HFFc6 (cell line): ENCODE results near the gene TAF11L6. TPM values are rescaled to one million over a fixed set of nuclear protein-coding genes. Genes with fewer than 3 reads are reported as not detected.
"Not testable (repeated sequence)": the region's sequence is repeated elsewhere in the genome, so short reads cannot be mapped to it uniquely, and the experiment has no call there.

ENCODE experiments used
- DNase-seq: peaks from one replicate; pipeline ENCODE4 v3.0.0-alpha.2; 2018
- H3K27ac Mint-ChIP-seq: 2 replicates; pipeline ENCODE4 v1.8.0; 2020; ENCODE audit warnings: mild to moderate bottlenecking, mixed read lengths
- H3K27me3 Mint-ChIP-seq: 2 replicates; pipeline ENCODE4 v1.8.0; 2021; ENCODE audit warnings: mild to moderate bottlenecking, moderate library complexity, mixed read lengths; ENCODE audit not compliant: insufficient read depth
- H3K36me3 Mint-ChIP-seq: 2 replicates; pipeline ENCODE4 v1.8.0; 2021; ENCODE audit warnings: low read depth, mixed read lengths
- H3K4me1 Mint-ChIP-seq: 2 replicates; pipeline ENCODE4 v1.8.0; 2020; ENCODE audit warnings: low read depth, mixed read lengths
- H3K4me3 Mint-ChIP-seq: 2 replicates; pipeline ENCODE4 v1.8.0; 2020; ENCODE audit warnings: mild to moderate bottlenecking, moderate library complexity, mixed read lengths
- H3K9me3 Mint-ChIP-seq: 2 replicates; pipeline ENCODE4 v1.8.0; 2020; ENCODE audit warnings: mild to moderate bottlenecking, mixed read lengths
- long read RNA-seq: library from polyadenylated mRNA; unstranded; transcript quantifications from one replicate; pipeline ENCODE4 v2.0.0, GENCODE V29; 2019
- total RNA-seq, 6 experiments: library from RNA; stranded (reverse); fragmentation: NEBNext Ultra II Directional; extraction: Animal tissue kit (Norgen Biotek cat#: 25700); gene quantifications; 2 replicates in 1 of 6; 3 replicates in 5 of 6; pipeline ENCODE4 v1.2.3, GENCODE V29; 2021
- TF ChIP-seq, protein P1 (sequence below): fragments of 200-600 bp; sonication (generic); IDR thresholded peaks from 2 replicates; pipeline ENCODE4 v1.5.0; 2021; ENCODE audit warnings: antibody characterized with exemption, mild to moderate bottlenecking

The TAF11L6 gene
- total RNA-seq, result not detected
- long read RNA-seq, result 0 reads

DNA sequence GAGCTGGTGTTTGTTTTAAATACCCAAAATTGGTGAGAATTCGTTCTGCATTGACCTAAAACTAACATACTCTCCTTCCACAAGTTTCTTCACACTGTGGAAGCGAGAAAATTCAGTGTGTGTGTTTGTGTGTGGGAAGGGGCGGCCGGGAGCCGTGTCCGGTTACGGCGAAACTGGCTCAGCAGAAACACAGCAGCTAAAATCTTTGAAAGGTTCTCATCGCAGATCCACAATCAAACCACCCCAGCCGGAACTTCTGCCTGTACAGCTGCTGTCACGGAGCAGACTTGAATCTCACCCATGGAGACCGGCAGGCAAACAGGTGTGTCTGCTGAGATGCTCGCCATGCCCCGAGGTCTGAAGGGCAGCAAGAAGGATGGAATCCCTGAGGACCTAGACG, at the start of gene TAF11L6:
Gene TAF11L6 (plus strand): TSS at position 301 of the 400 bp plus-strand sequence.
- not testable (repeated sequence) for H3K27ac Mint-ChIP-seq

DNA sequence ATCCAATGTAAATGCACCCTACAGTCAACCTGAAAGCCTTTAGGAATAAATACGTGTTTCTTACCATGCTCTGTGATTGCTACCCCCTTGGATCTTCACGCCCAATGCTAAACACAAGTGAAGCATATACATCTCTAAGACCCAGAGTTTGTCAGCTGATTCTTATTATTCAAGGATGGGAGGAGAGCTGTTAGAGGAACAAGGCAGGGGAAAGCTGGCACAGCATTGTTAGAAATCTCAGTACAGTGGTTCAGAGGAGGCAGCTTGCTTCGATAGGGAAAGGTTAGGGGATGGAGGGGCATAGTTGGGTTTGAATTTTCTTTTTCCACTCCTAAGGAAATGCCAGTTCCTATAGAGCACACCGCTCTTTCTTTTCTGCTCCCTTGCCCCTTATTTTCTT, 47.1 kb upstream of the TAF11L6 start:
- Mint-ChIP-seq H3K27ac (no peak overlapping the region), H3K9me3 (no peaks in the 10 kb centered on the region), H3K36me3 (no peaks in the 10 kb centered on the region), H3K4me1 (no peaks in the 10 kb centered on the region), H3K4me3 (no peak overlapping the region), H3K27me3 (0 out of 2 replicates have a peak, but pooled peaks cover 4% of the 10 kb centered on the region)
- no peak for DNase-seq
- TF ChIP-seq, protein P1, sequence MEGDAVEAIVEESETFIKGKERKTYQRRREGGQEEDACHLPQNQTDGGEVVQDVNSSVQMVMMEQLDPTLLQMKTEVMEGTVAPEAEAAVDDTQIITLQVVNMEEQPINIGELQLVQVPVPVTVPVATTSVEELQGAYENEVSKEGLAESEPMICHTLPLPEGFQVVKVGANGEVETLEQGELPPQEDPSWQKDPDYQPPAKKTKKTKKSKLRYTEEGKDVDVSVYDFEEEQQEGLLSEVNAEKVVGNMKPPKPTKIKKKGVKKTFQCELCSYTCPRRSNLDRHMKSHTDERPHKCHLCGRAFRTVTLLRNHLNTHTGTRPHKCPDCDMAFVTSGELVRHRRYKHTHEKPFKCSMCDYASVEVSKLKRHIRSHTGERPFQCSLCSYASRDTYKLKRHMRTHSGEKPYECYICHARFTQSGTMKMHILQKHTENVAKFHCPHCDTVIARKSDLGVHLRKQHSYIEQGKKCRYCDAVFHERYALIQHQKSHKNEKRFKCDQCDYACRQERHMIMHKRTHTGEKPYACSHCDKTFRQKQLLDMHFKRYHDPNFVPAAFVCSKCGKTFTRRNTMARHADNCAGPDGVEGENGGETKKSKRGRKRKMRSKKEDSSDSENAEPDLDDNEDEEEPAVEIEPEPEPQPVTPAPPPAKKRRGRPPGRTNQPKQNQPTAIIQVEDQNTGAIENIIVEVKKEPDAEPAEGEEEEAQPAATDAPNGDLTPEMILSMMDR, result no peak

More for the DNA sequence above, at the start of gene TAF11L6:
- H3K4me3 Mint-ChIP-seq, H3K4me1 Mint-ChIP-seq, H3K9me3 Mint-ChIP-seq, H3K27me3 Mint-ChIP-seq, DNase-seq, H3K36me3 Mint-ChIP-seq: not testable (repeated sequence)

DNA sequence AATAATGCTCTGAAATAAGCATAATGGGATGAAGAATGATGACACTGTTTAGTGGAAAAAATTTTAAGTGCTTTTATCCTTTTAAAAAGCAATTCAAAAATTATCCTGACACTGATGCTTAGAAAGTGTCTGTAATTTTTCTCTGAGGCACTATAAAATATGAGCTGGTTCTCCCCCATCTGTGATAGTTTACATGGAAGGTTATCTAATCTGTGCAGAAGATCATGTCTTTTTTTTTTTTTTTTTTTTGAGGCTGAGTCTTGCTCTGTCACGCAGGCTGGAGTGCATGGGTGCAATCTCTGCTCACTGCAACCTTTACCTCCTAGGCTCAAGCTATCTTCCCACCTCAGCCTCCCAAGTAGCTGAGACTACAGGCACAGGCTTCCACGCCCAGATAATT, 45.7 kb upstream of the TAF11L6 start:
- peaks cover 6% of the 10 kb centered on the region; the same call in 1 of the 2 replicates for H3K27me3 Mint-ChIP-seq
- no peaks in the 10 kb centered on the region for H3K9me3 Mint-ChIP-seq
- no peaks in the 10 kb centered on the region for H3K36me3 Mint-ChIP-seq
- no peaks in the 10 kb centered on the region for H3K4me1 Mint-ChIP-seq
- DNase-seq, result no peak
- H3K4me3 Mint-ChIP-seq, result no peak overlapping the region
- no peak overlapping the region for H3K27ac Mint-ChIP-seq
- TF ChIP-seq, protein P1, result no peak

DNA sequence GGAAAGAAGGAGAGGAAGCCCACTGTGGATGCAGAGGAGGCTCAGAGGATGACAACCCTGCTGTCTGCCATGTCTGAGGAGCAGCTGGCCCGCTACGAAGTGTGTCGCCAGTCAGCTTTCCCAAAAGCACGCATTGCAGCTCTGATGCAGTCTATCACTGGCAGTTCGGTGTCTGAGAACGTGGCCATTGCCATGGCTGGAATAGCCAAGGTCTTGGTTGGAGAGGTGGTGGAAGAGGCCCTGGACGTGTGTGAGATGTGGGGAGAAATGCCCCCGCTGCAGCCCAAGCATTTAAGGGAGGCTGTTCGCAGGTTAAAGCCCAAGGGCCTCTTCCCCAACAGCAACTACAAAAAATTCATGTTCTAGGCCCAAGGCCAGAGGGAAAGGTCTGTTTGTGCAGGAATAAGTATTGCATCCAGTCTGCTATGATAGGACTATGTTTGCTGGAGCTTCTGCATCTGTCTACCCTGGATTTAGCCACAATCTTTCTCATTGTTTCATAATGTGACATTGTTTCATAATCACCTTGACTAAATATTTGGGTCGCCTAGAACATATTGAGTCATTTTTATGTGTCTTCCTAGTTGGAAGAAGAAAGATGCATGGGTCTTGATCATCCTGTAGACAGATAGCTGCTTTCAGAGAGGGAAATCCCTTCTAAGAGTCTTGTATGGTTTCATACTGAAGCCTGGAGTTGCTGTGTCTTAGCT, 41.9 kb upstream of the TAF11L6 start:
- H3K4me1 Mint-ChIP-seq, H3K9me3 Mint-ChIP-seq, H3K27ac Mint-ChIP-seq, H3K4me3 Mint-ChIP-seq, DNase-seq, H3K36me3 Mint-ChIP-seq: not testable (repeated sequence)
- peaks cover 13% of the 10 kb centered on the region for H3K27me3 Mint-ChIP-seq

DNA sequence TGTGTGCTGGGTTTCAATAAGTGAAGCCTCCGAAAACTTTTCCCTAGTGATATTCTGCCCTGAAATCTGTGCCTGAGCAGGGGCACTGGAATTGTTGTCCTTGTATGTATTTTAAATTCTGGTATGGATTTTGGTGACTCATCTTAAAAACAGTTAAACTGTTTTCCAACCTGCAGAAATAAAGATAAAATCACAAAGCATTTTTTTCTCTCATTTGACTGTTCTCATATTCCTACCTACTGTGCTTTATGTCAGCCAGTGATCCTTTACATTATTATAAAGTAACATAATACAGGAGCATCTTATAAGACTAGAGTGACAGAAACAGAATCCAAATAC, 41.3 kb upstream of the TAF11L6 start:
- H3K36me3 Mint-ChIP-seq, result no peaks in the 10 kb centered on the region
- no peak overlapping the region for H3K27ac Mint-ChIP-seq
- no peak for DNase-seq
- no peaks in the 10 kb centered on the region for H3K4me1 Mint-ChIP-seq
- no peaks in the 10 kb centered on the region for H3K9me3 Mint-ChIP-seq
- TF ChIP-seq, protein P1, result no peak
- H3K27me3 Mint-ChIP-seq, result peaks cover 13% of the 10 kb centered on the region
- no peak overlapping the region for H3K4me3 Mint-ChIP-seq

DNA sequence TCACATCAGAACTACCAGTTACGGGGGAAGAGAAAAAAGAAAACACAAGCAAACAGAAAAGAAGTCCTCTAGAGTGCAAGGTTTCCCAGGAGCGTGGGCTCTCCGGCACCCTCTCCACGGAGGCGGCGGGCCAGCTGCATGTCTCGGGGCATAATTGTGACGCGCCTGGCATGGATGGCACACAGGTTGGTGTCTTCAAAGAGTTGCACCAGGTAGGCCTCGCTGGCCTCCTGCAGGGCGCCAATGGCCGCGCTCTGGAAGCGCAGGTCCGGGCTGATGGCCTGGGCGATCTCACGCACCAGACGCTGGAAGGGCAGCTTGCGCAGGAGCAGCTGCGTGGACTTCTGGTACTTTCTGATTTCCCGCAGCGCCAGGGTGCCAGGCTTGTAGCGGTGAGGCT, 37.2 kb upstream of the TAF11L6 start:
- not testable (repeated sequence) for H3K9me3 Mint-ChIP-seq, H3K27ac Mint-ChIP-seq, H3K4me3 Mint-ChIP-seq, H3K4me1 Mint-ChIP-seq, H3K36me3 Mint-ChIP-seq, DNase-seq
- peaks cover 17% of the 10 kb centered on the region for H3K27me3 Mint-ChIP-seq

DNA sequence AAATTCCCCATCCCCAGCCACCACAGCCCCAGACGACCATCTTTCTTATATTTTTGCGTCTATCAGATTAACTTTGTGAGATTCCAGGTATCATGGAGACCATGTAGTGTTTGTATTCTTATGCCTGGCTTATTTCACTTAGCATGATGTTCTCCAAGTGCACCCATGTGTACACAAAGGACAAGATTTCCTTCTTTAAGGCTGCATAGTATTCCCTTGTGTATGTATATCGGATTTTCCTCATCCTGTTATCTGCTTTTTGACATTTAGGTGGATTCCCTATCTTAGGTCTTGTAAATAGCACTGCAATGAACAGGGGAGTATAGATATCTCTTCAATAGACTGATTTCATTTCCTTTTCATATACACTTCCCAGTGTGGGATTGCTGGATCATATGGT, 35.7 kb upstream of the TAF11L6 start:
- Mint-ChIP-seq H3K27me3 (peaks cover 18% of the 10 kb centered on the region), H3K4me1 (no peaks in the 10 kb centered on the region), H3K36me3 (no peaks in the 10 kb centered on the region), H3K4me3 (no peak overlapping the region), H3K9me3 (no peaks in the 10 kb centered on the region), H3K27ac (no peak overlapping the region)
- no peak for DNase-seq
- TF ChIP-seq, protein P1, result no peak
